C4-2B (cell line): Measurements from ENCODE around the gene HKDC1.

ENCODE experiments used
- H3K27ac ChIP-seq: fragments of 450-650 bp; 2 replicates; pipeline ENCODE4 v1.5.1; 2017
- CTCF ChIP-seq: fragments of 450-650 bp; conservative IDR thresholded peaks from 2 replicates; pipeline ENCODE4 v1.5.1; 2017; ENCODE audit warnings: mild to moderate bottlenecking
- ZFX ChIP-seq: fragments of 450-650 bp; IDR thresholded peaks from 2 replicates; pipeline ENCODE4 v1.6.1; 2017

Gene HKDC1

GRCh38 chr10:69211524-69211923 is 8.6 kb upstream of the HKDC1 start:
- no peak for TF ChIP-seq ZFX
- TF ChIP-seq CTCF, result no peak
- no peak overlapping the region for H3K27ac ChIP-seq

- H3K27ac ChIP-seq, result no peak overlapping the region
- TF ChIP-seq CTCF (no peak), ZFX (no peak)
Measured at GRCh38 chr10:69213591-69214311, 6.4 kb upstream of the HKDC1 start.

GRCh38 chr10:69214666-69215131 is 5.4 kb upstream of the HKDC1 start:
- TF ChIP-seq ZFX, result no peak
- no peak for TF ChIP-seq CTCF
- no peak overlapping the region for H3K27ac ChIP-seq

- H3K27ac ChIP-seq, result no peak overlapping the region
- TF ChIP-seq ZFX (no peak), CTCF (no peak)
Measured at GRCh38 chr10:69215405-69216171, 4.5 kb upstream of the HKDC1 start.

GRCh38 chr10:69216577-69217118 is 3.5 kb upstream of the HKDC1 start:
- TF ChIP-seq ZFX, result no peak
- TF ChIP-seq CTCF, result no peak
- H3K27ac ChIP-seq, result no peak overlapping the region

GRCh38 chr10:69217119-69217754 is 2.9 kb upstream of the HKDC1 start:
- TF ChIP-seq CTCF, result no peak
- TF ChIP-seq ZFX, result no peak
- H3K27ac ChIP-seq, result no peak overlapping the region

GRCh38 chr10:69218831-69219230 is 1.3 kb upstream of the HKDC1 start:
- TF ChIP-seq ZFX (no peak), CTCF (no peak)
- H3K27ac ChIP-seq, result no peak overlapping the region
